ENCODE data around the gene GLIS1.

The GLIS1 gene

GRCh38 chr1:53550201-53550741 lies 188.7 kb downstream of the GLIS1 start:
- no peak for DNase-seq (ENCODE audit: low read depth in 3 of 3)

- DNase-seq (ENCODE audit: low read depth in 3 of 3): no peak
Measured at GRCh38 chr1:53549781-53550180, 189.2 kb downstream of the GLIS1 start.

GRCh38 chr1:53549287-53549686 lies 189.7 kb downstream of the GLIS1 start:
- no peak for DNase-seq (ENCODE audit: low read depth in 3 of 3)

DNA sequence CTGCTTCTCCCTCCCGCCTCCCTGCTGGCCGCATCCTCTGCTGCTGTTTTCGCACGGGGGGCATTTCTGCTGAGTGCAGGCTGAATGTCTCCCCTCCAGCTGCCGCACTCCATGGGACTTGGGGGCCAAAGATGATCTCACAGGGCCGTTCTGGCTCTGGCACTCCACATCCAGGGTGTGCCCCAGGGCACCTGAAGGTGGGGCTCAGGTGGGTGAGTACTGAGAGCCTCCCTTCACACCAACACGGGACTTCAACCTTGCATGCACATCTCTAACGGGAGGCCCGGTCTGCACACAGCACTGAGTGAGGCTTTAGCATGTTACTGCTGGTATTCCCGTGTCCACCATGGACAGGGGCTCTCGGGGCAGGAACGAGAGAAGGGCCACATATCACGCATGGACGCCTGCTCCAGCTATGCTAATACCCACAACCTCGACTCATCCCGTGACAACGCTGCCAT lies 190.9 kb downstream of the GLIS1 start:
- no peak for DNase-seq (ENCODE audit: low read depth in 3 of 3)

DNA sequence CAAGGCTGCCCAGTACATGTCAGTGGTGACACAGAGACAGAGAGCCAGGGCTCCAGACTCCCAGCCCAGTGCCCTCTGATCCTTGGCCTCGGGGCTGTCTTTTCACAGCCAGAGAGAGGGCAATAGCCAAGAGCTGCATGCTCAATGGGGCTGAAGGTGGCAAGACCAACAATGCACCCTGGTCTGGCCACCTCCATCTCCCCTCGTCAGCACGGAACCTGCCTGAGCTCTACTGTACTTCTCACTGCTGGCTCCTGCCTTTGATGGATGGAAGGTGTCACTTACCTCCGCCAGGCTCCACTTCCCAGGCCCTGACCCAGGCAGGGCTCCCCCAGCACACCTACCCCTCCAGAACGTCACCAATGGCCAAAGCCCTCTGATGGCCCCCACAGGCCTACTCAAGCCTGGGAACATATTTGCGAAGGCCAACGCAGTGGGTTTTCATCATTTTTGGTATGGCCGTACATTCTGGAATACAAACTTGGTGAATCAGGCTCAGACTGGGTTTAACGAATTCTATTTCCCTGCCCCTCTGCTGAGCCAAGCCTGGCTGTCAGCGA lies 191.7 kb downstream of the GLIS1 start:
- DNase-seq (ENCODE audit: low read depth in 3 of 3): no peak

DNA sequence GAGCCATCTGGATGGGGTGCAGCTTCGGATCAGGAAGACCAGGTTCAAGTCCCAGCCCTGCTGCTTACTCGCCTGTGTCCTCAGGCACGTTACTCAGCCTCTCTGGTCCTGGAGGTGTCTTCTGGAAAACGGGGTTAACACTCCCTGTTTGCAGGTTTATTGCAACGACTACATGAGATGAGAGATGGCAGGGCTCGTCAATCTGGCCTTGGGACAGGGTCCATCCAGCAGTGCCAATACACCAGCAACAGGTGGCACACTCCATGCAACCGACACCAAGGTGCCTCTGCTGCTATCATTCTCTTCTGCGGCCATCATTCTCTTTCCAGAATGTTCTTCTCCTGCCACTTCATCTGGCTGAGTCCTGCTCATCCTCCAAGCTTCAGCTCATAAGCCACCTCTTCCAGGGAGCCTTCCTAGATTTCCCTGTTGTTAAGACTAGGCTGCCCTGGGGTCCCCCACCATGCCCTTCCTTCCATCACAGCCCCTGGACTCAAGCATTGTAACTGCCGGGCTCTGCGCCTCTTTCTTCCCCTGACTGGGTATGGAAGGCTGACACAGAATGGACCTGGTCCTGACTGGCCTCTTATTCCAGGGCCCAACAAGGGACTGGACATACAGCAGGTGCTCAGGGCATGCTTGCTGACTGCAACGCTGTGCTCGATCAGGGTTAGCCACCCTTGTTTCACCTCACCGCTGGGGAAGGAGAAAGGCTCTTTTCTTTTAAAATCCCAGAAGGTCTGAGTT lies 192.4 kb downstream of the GLIS1 start:
- no peak for DNase-seq (ENCODE audit: low read depth in 3 of 3)

DNA sequence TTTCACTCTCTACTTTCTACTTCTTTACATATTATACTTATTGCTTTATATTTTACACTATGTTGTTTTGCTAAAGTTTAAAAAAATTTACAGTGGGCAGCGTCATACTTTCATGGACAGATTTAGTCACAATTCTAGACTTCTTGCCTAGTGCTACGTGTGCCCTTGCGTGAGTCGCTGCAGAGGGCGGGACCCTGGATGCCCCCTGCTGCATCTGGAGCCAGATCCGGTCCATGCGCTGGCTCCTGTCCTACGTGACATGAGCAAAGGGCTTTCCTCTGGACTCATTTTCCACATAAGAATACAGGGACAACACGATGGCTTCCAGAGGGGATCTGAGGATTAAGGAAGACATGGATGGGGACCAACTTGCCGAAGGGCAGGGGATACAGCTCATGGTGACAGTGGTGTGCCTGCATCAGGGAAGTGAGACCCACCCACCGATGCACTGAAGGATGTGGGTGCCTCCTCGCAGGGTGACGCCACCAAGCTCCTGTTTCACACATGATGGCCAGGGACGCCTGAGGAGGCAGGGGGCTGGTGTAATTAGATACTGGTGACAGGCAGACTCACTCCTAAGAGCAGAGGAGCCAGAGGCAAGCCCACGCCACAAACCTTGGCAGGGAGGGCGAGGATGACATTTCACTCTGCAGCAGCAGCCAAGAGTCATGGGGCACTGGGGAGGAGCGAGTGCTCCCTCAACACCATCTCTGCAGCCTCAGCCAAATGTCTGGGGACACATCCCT lies 193.1 kb downstream of the GLIS1 start:
- no peak for DNase-seq (ENCODE audit: low read depth in 3 of 3)

- DNase-seq (ENCODE audit: low read depth in 3 of 3): no peak
Measured at GRCh38 chr1:53544728-53545515, 194.0 kb downstream of the GLIS1 start.

DNA sequence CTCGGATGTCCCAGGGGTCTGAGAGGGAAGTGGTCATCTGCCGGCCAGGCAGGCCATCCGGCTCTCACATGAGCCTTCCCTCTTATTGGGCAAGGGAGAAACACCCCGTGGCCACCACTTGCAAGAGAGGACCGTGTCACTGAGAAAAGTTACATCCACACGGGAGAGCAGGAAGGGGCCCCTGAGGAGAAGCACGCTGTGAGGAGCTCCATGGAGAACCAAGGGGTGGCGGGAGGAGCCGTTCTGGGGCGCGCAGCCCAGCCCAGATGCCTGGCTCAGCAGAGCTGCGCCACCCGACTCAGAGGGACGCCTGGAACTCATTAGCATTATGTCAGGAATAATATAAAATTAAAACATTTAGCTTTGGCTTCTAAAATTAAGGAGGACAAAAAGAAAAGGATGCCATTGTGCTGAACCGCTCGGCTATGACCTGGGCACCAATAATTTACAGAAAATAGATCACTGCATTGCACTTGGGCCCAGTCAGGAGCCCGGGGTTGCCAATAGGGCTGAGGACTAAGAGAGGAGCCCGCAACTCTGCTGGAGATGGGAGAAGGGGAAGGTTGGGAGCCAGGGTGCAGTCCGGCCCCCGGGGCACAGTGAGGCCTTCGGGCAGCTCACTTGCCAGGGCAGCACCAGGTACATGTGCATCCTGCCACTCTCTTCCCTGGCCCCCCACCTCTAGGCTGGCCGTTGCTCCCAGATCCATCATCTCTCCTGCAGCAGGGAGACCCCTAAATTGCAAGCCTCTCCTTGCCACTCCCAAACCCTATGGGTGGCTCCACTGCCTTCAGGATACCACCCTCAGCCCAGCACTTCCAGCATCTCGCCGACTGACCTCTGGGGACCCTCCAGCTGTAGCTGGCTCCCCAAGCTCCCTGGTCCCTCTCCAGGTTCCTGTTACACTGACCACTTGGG lies 194.9 kb downstream of the GLIS1 start:
- no peak for DNase-seq (ENCODE audit: low read depth in 3 of 3)

DNA sequence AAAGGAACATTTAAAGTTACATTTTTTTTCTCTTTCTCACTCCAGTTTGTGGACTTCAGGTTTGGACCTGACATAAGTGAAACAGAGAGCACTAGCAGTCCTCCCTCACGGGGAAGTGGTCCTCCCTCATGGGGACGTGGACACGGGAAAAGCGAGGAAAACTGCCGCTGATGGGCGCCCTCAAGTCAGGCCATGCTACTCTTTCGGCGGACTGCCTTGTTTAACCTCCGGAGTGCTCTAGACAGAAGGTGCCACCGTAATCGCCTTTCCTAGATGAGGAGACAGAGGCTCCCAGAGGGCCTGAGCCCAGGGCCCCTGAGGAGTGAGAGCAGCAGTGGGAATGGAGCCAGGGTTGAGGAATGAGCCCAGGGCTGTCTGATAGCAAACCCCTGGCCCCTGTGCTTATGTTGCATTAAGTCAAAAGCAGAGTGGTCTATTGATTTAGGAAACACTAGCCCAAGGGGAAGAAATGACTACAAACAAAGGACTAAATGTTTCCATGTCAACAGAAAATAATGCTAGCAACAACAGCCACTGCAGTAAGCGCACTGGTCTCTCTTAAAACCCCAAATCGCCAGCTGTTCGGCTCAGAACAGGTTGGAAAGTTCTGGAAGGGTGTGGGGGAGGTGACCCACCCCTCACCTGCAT lies 195.7 kb downstream of the GLIS1 start:
- DNase-seq (ENCODE audit: low read depth in 3 of 3): no peak

GRCh38 chr1:53542551-53542950 lies 196.4 kb downstream of the GLIS1 start:
- DNase-seq (ENCODE audit: low read depth in 3 of 3): no peak

DNA sequence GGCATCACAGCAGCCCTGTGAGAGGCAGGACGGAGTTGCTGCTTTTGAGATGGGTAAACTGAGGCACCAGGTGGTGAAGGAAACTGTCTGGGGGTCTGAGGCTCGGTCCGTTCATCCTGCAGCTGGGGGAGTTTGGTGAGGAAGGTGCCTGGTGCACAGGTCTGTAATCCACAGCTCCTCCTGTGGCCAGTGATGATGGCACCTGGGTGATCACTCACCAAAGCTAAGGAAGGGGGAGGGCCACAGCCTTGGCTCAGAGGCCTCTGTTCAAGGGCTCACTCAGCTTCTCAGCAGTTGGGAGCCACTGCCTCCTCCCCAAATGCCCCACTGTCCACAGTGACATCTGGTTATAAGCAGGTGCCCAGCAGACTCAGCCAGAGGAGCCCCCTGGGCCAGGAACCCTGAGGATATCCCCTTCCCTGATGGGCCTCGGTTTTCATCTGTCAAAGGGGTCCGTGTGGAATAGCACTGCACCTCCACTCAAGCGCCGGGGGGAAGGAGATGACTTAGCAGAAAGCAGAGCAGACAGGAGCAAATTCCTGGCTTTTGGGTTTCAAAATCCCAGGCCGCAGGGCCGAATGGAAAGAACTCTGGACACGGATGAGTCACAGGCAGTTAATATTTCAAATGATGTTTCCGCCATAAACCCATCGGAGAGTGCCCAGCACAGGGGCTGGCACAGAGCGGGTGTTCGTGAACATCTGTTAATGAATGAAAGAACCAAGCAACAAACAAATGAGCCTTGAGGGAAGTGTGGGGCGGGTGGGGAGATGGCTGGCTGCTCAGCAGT lies 197.0 kb downstream of the GLIS1 start:
- DNase-seq (ENCODE audit: low read depth in 3 of 3): no peak

- DNase-seq (ENCODE audit: low read depth in 3 of 3): no peak
Measured at GRCh38 chr1:53541263-53541625, 197.7 kb downstream of the GLIS1 start.

- DNase-seq (ENCODE audit: low read depth in 3 of 3): no peak
Measured at GRCh38 chr1:53540604-53541262, 198.2 kb downstream of the GLIS1 start.

DNA sequence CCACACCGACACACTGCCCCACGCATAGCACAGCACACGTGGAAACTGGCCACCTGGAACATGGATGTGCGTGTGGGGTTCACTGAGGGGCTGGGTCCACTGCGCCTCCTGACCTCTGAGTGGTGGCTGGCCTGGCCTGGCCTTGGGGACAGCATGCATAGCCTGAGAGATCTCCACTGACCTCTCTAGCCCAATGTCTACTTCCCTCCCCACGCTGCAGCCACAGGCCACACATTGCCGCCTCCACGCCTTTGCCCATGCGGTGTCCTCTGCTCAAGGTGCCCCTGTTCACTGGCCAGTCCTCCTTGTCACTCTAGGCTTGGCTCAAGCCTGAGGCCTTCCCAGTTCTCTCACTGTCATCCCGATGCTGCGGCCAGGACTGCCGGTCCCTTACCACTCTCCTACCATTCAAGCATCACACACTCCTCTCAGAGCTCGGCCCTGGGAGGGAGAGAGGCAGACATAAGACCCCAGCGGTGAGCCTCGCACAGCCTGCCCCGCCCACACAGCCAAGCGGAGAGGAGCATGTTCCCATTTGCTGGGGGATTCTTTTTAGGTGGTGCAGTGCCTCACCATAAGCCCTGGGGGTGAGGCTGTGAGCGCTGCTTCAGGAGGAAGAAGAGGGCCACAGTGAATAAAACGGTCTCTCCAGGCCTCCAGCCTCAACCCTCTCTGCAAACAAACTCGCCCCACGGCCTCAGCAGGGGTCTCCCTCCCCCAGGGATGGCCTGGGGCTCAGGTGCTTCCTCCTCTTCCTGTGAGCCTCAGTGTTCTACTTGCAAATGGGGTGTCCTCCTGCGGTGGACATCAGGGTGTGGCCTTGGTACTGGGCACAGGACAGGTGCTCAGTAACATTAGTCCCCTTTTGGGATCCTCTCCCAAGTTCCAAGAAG lies 199.0 kb downstream of the GLIS1 start:
- no peak for DNase-seq (ENCODE audit: low read depth in 3 of 3)

- no peak for DNase-seq (ENCODE audit: low read depth in 3 of 3)
Measured at GRCh38 chr1:53539226-53539625, 199.7 kb downstream of the GLIS1 start.

- no peak for DNase-seq (ENCODE audit: low read depth in 3 of 3)
Measured at GRCh38 chr1:53536606-53537005, 202.4 kb downstream of the GLIS1 start.

DNA sequence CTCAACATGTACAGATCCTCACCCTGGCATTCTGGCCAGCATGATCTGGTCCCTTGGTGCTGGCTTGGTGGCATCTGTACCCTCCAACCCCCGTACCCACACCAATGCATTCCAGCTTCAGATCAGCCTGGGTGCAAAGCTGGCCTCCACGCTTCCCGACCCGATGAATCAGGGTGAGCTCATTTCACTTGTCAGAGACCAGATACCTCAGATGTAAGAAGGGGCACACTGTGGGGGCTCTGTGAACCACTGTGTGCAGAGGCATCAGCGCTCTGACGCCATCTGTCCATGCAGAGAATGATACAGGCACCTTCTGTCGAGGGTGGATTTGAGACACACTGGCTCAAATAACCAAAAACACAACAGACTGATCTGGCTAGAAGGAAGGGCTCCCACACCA lies 203.1 kb downstream of the GLIS1 start:
- DNase-seq (ENCODE audit: low read depth in 3 of 3): no peak

All from stimulated activated CD4-positive, alpha-beta T cell treated with anti-CD3 and anti-CD28 coated beads, TNF-alpha, amount 100 ng/mL, for 24 hours (primary cell).